Measurements from ENCODE around the gene WNK2.
"Not testable (repeated sequence)": the region's sequence is repeated elsewhere in the genome, so short reads cannot be mapped to it uniquely, and the experiment has no call there.

WNK2 gene

DNA sequence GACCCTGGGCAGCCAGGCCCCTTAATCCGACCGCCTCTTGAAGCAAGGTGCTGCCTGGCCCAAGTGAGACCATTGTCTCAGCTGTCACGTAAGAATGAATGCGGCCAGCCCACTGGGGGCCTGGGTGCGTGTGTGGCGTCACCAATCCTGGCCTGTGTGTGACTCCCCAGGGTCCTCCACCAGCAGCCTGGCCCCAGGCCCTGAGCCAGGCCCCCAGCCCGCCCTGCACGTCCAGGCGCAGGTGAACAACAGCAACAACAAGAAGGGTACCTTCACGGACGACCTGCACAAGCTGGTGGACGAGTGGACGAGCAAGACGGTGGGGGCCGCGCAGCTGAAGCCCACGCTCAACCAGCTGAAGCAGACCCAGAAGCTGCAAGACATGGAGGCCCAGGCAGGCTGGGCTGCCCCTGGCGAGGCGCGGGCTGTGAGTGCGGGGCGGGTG is 124.2 kb downstream of the WNK2 start:
- DNase-seq (ENCODE audit: low read depth), result no peak

- DNase-seq (ENCODE audit: low read depth), result no peak
Observed at GRCh38 chr9:93308676-93309075, 124.7 kb downstream of the WNK2 start.

DNA sequence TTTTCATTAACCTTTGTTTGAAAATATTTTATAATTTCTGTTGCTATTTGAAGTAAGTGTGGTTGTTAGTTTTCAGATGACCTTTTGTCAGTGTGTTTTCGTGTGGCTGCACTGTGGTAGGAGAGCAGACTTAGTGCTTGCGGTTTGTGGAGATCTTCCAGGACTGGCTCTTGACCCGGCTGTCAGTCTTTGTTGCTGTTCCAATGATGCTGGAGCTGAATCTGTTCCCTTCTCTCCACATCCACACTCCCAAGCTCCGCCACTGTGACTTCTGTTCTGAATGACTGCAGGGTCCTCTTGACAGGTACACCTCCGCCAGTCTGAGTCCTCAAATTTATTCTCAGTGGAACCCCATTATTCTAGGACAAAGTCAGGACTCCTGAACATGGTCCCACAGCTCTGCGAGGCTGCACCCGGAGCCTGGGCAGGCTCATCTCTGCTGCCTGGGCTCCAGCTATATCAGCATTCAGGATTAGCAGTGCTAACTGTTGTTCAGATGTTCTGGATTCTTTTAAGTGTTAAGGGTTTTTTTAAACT is 126.0 kb downstream of the WNK2 start:
- DNase-seq (ENCODE audit: low read depth), result no peak

GRCh38 chr9:93315118-93315517 is 131.2 kb downstream of the WNK2 start:
- no peak for DNase-seq (ENCODE audit: low read depth)

DNA sequence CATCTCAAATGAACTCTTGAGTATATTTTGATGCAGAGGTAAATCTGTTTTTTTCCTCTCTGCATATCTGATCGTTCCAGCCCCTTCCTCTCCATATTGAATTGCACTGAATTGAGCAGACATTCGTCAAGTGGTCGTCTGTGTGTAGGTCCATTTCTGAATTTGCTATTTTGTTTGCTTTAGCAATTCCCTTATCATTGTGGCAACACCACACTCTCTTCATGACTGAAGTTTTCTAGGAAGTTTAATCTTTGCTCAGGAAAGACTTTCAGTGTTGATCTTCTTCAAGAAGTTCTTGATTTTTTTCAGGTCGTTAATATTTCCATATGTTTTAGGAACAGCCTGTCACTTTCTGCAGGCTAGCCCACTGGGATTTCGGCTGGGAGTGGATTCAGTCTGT is 132.0 kb downstream of the WNK2 start:
- no peak for DNase-seq (ENCODE audit: low read depth)

DNA sequence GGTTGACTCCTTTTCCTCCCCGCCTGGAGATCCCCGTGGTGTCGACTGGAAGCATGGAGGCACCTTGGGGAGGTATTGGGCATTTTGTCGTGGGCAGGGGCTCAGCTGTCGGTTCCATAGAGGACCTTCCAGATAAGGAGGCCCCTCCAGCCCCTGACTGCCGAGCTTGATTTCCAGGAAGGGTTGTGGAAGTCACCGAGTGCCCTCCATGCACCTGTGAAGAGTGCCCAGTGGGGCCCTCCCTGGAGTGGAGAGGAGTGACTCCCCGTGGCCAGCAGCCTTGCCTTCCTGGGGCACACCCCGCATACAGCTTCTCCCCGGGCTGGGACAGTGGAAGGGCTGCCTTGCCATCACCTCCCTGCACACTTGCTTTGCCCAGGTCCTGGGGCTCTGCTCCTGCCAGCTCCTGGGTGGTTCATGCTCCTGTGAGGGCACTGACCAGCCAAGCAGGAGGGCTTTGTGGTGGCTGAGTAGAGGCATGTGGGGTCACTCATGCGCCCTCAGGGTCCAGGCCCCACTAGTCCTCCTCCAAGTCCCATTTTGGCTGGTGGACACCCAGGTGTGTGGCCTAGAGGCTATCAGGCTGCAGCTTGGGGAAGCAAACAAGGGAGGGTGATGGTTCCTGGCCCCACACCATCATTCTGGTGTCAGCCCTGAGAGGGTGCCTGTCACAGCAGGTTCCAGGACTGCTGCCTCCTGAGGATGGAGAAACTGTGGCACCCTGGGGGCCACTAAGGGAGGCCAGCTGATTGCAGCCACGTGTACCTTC is 133.0 kb downstream of the WNK2 start:
- no peak for DNase-seq (ENCODE audit: low read depth)

GRCh38 chr9:93317495-93318094 is 133.7 kb downstream of the WNK2 start:
- DNase-seq (ENCODE audit: low read depth), result no peak

- DNase-seq (ENCODE audit: low read depth), result no peak
Observed at GRCh38 chr9:93318480-93318879, 134.5 kb downstream of the WNK2 start.

DNA sequence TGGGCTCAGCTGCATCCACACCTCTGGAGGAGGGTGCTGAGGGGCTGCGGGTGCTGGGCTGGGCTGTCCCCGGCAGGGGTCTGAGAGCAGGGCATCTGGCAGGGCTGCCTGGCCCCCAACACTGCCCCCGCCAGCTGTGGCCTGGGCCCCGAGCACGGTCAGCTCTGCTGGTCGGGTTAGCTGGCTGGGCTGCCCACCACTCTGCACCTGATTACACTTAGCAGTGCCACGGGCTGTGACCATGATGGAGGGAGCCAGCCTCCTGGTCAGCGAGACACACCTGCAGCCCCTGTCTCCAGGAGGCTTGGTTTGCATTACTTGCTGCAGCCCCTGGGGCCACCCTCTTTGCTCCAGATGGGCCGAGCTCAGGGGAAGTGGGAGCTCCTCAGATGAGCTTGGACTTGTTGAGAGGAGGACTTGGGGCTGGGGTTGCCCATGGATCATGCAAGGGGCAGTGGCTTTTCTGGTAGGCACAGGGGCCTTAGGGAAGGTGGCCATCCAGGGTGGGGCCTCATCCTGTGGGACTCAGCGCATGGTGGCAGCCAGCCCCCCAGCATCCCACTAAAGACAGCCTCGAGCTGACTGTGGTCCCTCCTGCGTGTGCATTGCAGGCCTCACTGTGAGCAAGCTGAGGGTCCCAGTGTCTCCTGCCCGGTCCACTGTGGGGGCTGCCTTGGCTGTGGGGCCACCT is 135.5 kb downstream of the WNK2 start:
- no peak for DNase-seq (ENCODE audit: low read depth)

DNA sequence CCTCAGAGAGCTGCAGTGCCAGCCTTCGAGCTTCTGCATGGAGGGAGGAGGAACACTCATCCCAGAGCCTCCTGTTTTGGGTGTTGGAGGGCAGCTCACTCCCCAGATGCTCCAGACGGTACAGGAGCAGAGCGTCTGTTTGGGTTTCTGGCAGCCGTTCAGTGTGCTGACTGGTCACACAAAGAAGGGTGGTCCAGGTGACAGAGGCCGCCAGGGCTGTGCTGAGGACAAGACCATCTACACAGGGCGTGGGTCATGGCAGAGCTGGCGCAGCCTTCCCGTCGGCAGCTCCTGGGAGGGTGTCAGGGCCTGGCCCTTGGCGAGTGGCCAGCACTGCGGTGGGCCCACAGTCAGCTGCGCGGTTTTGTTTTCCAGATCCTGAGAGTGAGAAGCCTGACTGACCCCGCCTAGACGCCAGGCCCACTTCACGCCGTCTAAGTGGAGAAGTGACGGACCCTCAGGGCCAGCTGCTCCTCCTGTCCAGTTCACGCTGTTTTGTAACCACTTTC is 136.1 kb downstream of the WNK2 start:
- no peak for DNase-seq (ENCODE audit: low read depth)

GRCh38 chr9:93320591-93321219 is 136.8 kb downstream of the WNK2 start:
- DNase-seq (ENCODE audit: low read depth), result no peak

GRCh38 chr9:93321220-93321610 is 137.3 kb downstream of the WNK2 start:
- DNase-seq (ENCODE audit: low read depth), result no peak

GRCh38 chr9:93323446-93323954 is 139.6 kb downstream of the WNK2 start:
- not testable (repeated sequence) for DNase-seq (ENCODE audit: low read depth)

GRCh38 chr9:93324191-93324834 is 140.4 kb downstream of the WNK2 start:
- no peak for DNase-seq (ENCODE audit: low read depth)

DNA sequence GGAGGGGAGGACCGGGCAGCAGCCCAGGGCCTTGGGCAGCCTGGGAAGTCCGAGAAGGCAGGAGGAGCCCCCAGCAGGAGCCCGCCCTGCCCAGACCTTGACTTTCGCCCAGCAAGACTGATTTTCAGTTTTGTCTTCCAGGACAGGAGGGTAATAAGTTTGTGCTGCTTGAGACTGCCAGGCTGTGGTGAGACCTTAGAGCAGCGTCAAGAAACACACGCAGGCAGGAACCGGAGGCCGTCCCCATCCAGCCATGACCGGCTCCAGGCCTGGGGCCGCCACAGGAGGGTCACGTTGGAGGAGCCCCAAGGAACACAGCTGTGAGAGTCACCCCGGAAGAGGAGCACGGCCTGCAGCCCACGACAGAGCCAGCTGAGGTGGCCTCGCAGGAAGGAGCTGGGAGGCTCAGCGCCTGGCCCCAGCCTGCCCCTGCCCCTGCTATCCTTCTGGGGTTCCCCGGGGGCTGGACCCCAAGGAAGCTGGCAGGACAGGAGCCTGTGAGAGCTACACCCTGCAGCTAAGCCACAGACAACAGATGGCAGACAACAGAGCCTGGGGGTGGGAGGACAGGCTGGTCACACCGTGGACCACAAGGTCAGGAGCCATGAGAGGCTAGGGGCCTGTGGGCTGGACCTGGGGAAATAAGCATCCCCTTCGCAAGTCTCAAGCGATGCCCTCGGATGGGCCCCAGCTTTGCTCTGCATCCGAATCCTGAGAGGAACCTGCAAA is 141.5 kb downstream of the WNK2 start:
- no peak for DNase-seq (ENCODE audit: low read depth)

GRCh38 chr9:93326056-93326455 is 142.1 kb downstream of the WNK2 start:
- no peak for DNase-seq (ENCODE audit: low read depth)

DNA sequence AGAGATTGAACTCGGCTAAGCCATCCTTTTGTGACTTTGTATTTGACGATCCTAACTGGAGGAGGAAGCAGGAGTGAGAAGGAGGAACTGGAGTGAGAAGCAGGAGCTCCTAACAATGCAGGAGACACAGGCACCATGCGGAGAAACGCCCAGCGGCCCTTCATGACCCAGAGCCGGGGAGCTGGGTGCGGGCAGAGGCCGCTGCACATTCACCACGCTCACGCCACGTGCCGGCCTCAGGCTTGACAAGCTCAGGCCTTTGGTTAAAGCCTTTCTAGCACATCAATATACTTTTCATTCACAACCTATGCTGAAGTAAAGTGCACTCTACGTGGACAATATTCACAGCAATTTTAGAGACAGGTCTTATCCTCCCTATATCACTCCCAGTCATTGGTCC is 142.7 kb downstream of the WNK2 start:
- DNase-seq (ENCODE audit: low read depth), result no peak

DNA sequence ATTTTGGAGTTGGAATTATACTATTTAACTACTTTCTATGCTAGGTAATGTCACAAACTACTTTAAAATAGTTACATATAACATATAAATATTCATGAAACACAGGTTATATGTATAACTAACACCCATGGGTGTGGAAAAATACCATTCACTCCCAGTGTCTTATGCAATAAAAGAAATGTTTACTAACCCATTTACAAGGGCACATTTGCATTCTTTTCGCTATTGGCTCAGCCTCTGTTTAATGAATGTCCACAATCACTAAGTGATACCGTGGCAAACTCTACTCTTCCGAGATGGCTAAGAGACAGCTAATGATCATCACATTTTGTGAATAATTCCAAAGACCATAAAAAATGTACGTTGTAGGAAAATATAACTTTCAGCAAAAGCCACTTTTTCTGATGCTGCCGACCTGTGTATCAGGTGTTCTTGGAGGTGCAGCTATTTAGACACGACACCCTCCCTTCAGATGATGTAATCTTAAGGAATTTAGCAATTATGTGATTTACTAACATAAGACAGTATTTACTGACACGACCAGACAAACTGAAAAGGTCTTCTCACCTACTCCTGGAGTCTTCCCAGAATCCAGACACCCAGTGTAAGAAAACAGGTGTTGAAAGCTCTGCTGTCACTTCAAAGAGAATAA is 145.8 kb downstream of the WNK2 start:
- DNase-seq (ENCODE audit: low read depth), result no peak

DNA sequence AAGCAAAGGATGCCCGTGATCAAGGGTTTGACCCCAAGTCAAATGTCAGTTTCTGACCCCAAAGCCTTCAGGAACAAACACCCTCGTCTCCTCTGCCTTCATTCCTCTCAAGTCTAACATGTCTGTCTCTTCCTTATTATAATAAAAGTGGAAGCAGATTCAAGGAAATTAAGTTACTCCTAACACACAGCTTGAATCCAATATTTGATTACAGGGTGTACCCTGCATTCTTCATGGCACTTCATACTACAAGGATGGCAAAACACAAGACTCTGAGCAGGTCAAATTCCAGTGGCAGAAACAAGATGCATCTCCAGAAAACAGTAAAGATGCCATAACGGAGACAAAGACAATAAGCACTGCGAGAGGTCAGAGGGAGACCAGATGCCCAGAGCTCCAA is 148.4 kb downstream of the WNK2 start:
- DNase-seq (ENCODE audit: low read depth), result no peak

- DNase-seq (ENCODE audit: low read depth), result no peak
Observed at GRCh38 chr9:93336720-93337119, 152.8 kb downstream of the WNK2 start.
